Epidermal melanocyte (primary cell): ENCODE measurements around the gene OR6P1.

Experiments
- DNase-seq: peaks from one replicate; pipeline ENCODE4 v3.0.0; 2011; ENCODE audit warnings: low spot score; ENCODE audit not compliant: insufficient read length

The OR6P1 gene, protein sequence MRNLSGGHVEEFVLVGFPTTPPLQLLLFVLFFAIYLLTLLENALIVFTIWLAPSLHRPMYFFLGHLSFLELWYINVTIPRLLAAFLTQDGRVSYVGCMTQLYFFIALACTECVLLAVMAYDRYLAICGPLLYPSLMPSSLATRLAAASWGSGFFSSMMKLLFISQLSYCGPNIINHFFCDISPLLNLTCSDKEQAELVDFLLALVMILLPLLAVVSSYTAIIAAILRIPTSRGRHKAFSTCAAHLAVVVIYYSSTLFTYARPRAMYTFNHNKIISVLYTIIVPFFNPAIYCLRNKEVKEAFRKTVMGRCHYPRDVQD

DNA sequence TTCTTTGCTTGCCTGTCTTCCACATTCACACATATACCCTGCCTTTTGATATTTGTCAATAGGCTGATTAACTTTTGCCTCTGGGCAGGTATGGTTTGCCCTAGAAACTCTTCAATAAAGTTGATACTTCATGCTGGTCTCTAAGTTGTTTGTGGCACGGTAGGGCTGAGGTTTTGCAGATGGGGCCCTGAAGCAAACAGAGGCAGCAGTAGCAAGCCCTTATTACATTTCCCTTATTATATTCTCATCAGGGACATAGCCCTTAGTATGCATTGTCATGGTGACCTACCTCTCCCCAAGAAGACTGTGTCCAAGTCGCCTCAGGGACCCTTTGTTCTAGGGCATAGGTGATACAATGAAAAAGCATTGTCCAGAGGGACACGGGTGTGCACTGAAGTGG, at the start of gene OR6P1:
TSS of gene OR6P1 (minus strand) at position 101 of the 400 bp plus-strand sequence. CDS start 6,976 bp downstream, outside the sequence.
- no peak for DNase-seq

DNA sequence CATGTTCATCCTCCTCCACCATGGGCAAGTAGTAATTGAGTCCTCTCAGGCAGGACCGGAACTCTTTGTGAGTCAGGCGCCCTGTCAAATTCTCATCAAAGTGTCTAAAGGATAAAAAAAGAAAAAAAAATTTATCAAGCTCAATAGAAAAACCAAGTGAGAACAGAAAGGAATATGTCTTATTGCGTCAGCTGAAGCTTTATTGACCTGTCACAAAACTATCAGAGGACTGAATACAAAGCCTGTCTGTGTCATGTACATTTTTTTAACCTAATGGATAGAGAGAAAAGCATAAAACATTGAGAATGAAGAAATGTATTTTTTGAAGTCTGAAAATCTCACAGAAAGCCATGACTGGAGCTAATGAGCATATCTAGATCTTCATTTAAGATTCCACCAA, 43.4 kb upstream of the OR6P1 start:
- DNase-seq, result no peak

DNA sequence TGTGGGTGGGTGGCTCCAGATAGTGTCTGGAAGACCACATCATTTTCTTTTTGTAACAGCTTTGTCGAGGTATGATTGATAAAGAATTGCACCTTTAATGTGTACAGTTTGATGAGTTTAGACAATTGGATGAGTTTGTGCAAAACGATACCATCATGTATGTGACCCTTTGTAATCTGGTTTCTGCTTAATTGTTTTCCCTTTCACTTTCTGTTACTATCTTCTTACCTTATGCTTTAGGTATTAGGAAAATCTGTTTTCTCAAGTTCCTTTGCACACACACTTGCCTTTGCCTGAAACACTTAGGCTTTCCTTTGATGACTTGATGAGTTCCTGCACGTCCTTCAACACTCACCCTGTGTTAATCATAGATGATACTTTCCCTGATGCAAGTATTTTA, 41.5 kb upstream of the OR6P1 start:
- no peak for DNase-seq

DNA sequence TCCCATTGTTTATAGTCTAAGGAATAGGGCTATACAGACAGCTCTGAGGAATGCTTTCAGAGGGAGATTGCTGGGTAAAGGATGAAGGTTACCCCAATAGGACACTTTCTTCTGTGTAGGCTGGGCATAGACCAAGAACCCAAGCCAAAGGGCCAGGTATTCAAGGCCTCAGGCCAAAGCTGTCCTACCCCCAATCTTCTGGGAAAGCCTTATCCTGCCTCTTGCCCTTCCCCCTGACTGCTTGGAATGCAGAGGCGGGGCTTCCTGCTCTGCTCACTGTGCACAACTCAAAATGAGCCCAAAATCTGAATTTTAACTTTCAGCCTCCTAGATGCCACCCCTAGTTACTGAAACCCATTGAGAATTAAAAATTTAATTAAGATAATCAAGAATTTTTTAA, 36.9 kb upstream of the OR6P1 start:
- DNase-seq, result no peak

DNA sequence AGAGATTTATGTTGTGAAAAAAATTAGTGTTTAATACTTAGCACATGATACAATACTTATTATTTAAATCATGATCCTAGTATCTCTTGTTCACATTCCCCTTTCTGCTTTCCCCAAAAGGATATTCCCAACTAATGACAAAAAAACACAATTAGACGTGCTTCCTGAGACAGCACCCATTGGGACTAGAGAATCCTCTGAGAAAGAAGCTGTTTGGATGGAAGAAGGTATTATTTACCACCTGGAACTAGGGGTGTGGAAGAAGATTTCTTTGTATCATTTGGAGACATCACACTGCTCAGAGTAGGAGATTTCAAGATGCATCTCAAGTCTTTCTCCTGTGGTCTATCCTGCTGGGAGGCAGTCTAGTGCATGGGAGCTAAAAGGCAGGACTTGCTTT, 34.6 kb upstream of the OR6P1 start, which contains the start of gene OR10Z1:
TSS of gene OR10Z1 (plus strand) at position 301 of the 400 bp plus-strand sequence. CDS start 1,171 bp downstream, outside the sequence.
- no peak for DNase-seq

DNA sequence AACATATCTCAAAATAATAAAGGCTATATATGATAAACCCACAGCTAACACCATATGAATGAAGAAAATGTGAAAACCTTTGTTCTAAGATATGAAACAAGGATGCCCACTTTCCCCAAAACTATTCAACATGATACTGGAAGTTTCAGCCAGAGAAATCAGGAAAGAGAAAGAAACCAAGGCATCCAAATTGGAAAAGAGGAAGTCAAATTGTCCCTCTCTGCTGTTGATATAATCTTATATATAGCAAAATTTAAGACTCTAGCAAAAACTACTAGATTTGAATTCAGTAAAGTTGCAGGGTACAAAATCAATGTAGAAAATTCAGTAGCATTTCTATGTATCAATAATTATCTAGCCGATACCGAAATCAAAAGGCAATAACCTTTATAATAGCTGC, 30.4 kb upstream of the OR6P1 start:
- DNase-seq, result no peak

DNA sequence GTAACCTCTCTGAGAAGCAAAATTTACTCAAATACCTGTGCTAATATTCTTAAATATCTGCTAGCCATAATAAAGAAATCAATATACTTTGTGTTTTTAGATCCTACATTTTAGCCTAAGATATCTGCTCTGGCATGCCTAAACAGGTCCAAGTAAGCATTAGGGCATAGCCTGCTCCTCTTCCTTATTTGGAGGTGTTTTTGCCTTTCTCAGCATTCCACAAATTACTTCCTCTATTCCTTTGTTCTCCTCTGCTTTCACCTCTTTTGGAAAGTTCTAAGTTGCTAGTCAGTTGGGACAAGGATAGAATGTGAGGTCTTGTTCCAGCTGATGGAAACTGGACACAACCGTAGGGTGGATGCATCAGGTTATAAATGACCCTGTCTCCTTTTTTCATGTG, 16.6 kb upstream of the OR6P1 start:
- DNase-seq, result no peak

DNA sequence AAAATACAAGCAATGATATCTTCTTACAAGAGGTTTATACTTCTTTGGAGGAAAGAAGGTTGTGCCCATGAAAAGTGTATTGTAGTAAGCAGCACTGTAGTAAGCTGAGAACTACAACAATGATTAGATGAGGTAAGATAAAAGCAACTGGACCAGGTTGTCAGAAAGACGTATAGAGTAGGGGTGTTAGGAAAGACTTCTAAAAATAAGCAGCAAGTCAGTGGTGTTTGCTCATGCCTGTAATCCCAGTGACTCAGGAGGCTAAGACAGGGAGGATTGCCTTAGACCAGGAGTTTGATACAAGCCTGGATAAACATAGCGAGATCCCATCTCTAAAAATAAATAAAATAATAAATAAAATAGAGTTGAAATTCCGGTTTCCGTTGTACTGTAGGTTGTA, 13.6 kb upstream of the OR6P1 start:
- DNase-seq, result no peak

DNA sequence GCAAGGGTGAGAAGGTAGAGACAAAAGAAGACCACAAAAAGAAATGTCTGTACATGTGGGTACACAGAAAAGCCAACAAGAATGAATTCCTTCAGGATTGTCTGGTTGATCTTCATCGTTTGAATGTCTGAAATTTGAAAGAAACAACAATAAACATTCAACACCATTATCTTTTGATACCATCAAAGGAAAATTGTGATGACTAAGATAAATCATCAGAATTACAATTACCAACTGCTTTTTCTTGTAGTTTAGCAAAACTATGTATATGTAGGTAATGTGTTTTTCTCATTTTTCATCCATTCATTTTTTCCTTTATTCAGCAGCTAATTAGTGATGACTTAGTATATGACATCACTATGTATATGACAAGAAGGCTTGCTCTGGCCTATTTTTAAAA, 9.4 kb upstream of the OR6P1 start, which contains the start of gene OR10X1:
TSS of gene OR10X1 (minus strand) at position 167 of the 400 bp plus-strand sequence. CDS start at position 167, 0 bp downstream.
- DNase-seq, result no peak

DNA sequence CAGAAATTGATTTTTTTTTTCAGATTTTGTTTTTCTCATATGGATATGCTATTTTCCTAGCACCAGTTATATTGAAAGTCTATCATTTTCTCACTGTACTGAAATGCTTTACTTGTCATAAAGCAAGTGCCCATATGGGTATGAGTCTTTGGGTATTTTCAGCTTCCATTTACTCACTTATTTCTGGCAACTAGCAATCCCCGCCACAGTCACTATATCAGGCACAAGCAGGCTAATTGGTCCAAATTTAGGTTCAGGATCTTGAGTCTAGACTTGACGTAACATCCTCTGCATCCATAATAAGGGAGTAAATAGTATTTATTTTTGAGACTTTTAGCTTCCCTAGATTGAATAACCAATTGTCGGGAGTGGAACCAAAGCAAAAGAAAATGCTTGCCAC, 7.2 kb upstream of the OR6P1 start:
- no peak for DNase-seq

DNA sequence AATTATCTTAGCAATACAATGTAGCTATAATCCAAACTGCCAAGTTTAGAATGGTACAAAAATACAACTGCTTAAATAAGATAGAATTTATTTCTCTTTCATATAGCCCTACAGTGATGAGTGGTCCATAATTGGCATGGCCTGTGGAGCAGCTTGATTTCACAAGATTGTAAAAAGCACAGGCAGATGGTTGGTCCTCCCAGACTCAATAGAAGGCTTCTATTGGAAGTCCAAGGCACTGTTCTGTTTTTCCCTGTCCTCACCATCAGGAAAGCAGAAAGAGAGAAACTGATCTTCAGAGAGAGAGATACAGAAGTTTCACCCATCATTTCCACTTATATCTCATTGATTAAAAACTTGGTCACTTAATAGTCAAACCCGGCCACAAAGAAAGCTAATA, 1.8 kb upstream of the OR6P1 start:
- no peak for DNase-seq

DNA sequence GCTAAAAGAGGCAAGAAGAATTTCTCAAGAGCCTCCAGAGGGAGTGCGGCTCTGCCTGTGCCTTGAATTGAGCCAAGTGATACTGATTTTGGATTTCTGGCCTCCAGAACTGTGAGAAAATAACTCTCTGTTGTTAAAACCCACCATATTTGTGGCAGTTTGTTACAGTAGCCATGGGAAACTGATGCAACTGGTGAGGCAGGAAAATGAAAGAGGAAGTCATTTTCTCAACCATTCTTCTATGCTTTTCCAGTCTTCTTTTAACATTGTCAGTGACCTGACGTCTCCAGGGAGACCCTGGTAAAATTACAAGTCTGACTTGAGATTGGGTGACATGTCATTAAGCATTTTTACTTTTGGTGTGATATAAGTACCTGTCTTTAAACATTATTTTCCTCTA, 5.8 kb downstream of the OR6P1 start:
- no peak for DNase-seq

DNA sequence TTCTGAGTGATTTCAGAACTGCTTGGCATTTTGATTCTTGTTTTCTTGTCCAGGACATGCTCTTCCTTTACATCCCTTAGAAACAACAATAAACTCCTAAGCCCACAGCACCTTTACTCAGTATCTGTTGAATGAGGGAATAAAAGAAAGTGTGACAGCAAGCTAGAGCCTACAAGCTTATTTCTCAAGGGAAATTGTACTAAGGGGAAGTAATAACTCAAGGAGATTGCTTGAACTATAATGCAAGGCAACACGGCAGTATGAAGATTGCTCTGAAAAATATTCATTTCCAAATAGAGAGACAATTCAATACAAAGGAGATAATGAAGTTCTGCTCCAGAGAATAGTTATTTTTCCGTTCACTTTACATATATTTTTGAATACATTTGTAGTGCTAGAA, 6.5 kb downstream of the OR6P1 start:
- DNase-seq, result no peak

DNA sequence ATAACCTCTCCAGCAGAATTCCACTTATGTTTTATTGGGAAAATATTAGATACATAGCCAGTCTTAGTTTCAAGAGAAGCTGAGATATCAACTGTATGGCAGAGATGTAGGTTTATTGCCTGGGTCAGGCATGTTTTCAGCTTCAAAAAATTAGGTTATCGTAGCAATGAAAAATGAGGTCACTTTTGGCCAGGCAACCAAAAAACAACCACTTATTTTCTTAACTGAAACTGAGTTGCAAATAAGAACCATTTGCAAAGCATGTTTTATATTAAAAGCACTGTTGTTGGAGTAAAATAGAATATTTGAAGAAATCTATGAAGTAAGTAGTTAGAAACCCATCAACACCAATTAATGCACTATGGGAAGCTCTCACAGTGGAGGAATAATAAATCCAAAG, 10.7 kb downstream of the OR6P1 start:
- DNase-seq, result no peak

DNA sequence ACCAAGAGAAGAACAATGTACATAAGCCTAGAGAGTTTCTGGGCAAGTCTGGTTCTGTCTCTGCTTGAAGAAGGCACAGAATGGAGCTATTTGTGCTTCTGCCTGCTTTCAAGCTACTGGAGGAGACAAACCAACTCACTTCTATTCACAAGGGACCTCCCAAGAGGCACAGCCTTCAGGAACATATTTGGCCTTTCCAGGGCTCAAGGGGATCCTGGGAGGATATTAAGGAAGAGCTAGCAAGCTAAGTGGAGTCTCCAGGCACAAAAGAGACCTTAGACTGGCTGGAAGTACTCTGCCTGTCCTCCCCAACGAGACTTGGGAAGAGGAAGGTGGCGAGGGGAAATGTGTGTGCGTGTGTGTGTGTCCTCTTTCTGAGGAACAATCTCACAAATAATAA, 16.0 kb downstream of the OR6P1 start, which contains the start of gene OR6Y1:
TSS of gene OR6Y1 (minus strand) at position 54 of the 400 bp plus-strand sequence. CDS start 6,300 bp downstream, outside the sequence.
- no peak for DNase-seq

DNA sequence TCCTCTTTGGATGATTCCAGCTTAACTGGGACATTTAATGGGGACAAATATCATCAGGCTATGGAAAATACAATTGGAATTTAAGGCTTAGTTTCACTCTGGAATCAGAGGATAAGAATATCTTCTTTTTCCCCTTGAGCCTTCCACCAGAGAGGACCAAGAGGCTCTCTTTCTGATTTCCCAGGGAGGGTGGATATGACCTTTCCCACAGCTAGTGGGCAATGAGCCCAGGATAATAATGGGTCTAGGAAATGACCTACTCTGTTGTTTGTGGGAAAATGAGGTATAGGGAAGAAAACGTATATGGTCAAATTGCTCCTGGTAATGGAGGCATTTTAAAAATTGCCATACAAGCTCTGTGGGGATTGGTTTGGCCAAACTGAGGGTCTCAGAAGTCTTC, 18.1 kb downstream of the OR6P1 start:
- DNase-seq, result no peak

DNA sequence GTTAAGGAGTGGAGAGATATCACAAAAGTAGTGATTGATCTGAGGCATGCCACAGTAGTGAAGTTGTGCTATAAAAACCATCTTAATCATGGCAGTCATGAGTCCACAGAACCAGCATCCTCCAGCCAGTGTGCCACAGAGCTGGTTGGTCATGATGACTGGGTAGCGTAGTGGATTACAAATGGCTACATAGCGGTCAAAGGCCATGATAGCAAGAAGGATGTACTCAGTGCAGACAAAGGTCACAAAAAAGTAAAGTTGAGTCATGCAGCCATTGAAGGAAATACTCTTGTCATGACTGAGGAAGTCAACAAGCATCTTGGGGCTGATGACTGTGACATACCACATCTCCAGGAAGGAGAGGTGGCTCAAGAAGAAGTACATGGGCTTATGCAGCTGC, 22.8 kb downstream of the OR6P1 start:
- no peak for DNase-seq

DNA sequence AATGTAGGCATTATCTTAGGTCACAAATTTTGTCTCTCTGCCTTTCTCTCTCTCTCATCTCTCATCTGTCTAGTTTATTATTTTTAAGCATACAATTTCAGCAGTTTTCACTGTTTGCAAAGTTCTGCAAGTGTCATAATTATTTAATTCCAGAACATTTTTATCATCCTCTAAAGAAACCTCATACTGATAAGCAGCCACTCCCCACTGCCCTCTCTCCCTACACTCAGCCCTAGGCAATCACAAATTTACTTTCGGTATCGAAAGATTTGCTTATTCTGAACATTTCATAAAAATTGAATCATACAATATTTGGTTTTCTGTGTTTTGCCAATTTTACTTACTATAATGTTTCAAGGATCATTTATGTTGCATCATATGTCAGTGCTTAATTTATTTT, 32.8 kb downstream of the OR6P1 start:
- DNase-seq, result no peak

DNA sequence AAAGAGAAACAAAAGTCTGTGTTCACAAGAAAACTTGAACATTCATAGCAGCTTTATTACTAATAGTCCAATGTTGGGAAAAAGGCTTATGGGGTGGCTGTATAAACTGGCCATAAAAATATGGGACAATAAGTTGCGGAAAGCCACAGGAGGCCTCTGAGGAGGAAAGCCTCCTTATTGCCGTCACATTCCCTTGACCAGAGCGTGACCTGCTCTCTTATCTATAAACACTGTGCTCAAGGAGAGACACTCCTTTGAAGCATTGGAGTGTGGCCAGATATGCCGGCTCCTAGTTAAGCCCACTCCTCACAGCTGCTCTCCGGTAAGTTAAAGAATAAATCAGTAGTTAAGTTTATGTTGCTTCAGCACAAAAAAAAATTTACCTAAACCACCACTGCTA, 35.9 kb downstream of the OR6P1 start:
- no peak for DNase-seq

DNA sequence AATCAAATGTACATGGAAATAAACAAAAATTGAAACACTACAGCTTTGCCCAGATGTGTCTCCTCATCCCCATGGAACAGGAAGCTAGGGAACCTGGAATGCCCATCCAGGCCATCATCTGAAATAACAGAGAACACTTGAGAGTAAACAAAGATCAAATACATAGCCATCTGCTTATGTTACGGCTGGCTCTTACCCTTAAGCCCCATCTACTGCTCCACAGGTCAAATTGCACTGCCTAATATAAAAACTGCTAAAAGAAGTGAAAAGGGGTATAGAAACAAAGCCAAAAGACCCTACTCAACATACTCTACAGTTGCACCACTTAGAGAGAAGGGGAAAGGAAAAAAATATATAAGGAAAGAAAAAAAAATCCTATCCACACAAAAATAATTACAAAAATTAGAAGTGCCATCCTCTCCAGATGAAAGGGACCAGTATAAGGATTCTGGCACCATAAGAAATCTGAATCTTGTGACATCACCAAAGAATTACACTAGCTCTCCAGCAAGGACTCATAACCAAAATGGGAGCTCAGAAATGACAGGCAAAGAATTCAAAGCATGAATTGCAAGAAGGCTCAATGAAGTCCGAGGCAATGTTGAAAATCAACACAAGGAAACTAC, 43.1 kb downstream of the OR6P1 start:
- DNase-seq, result no peak

DNA sequence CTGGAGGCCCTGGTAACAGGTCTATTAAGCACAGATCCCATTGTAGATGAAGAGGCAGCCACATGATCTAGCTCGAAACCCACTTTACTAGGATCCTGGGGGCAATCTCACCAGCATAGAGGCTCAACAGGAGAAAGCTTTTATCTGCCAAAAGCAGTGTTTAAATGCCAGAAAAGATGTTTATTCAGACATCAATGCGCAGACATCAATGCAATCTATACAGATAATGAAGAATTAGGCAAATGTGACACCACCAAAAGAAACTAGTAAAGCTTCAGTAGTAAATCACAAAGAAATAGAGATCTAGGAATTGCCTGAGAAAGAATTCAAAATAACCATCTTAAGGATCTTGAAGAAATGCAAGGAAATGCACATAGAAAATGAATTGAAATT, 48.7 kb downstream of the OR6P1 start:
- DNase-seq, result no peak

DNA sequence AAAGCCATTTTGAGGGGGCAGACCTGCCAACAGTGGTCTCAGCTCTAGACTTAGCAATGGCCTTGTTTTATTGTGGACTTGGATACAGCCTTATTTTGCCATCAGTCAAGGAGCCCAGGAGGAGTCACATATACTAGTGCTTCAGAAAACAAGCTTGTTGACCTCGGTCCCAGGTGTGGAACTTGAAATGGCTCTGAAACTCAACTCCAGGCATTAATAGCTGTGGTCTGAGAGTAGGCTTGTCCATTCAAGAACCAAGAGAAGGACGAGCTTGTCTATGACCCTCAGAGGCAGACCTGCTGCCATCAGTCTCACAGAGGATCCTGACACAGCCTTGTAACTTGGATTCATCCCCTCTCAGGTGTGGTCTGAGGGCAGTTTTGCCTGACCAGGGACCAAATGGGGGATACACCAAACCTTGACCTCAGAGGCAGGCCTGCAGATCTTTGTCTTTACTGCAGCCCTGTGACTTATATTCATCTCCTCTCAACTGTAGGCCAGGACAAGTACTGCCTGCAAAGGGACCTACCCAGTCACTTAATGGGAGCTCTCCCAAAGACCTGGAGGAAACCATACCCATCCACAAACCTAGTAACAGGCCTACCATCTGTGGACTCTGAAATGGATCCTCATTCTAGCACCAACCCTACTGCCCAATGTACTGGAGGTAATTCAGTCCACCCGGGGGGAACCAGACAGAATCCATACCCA, 49.3 kb downstream of the OR6P1 start:
- no peak for DNase-seq
